Esophagus muscularis mucosa (tissue), 4 donors: ENCODE measurements around the gene LMX1A. TPM values are rescaled to one million over a fixed set of nuclear protein-coding genes. Genes with fewer than 3 reads are reported as not detected.

Experiments
- DNase-seq: peaks from one replicate; pipeline ENCODE4 v3.0.0-alpha.2; 2017; ENCODE audit errors: extremely low spot score
- H3K27ac ChIP-seq, 4 donors: fragments of 200-600 bp; sonication (generic); replicated peaks in 1 of 4; 1 replicate in 3 of 4; 2 replicates in 1 of 4; pipeline ENCODE4 v1.5.1; 2016 to 2019; ENCODE audit warnings: mild to moderate bottlenecking in 1 of 4
- H3K27me3 ChIP-seq, 4 donors: fragments of 200-600 bp; sonication (generic); one replicate each; pipeline versions ENCODE4 v1.5.1 to v1.6.0; 2016 to 2019
- H3K36me3 ChIP-seq, 4 donors: fragments of 200-600 bp; sonication (generic); one replicate each; pipeline ENCODE4 v1.5.1; 2016 to 2019
- H3K4me1 ChIP-seq, 4 donors: fragments of 200-600 bp; sonication (generic); one replicate each; pipeline ENCODE4 v1.5.1; 2016 to 2019
- H3K4me3 ChIP-seq, 4 donors: fragments of 200-600 bp; sonication (generic); 1 replicate in 2 of 4; 2 replicates in 2 of 4; pipeline ENCODE4 v1.5.1; 2016 to 2019; ENCODE audit warnings: mild to moderate bottlenecking in 4 of 4, moderate library complexity in 1 of 4
- H3K9me3 ChIP-seq, 4 donors: fragments of 200-600 bp; sonication (generic); 1 replicate in 3 of 4; 2 replicates in 1 of 4; pipeline ENCODE4 v1.5.1; 2016 to 2019
- EP300 ChIP-seq: sonication (generic); formaldehyde crosslinking; IDR thresholded peaks from one replicate; pipeline ENCODE4 v1.6.1; 2017; ENCODE audit warnings: antibody characterized with exemption
- POLR2A ChIP-seq: fragments of 450-650 bp; IDR thresholded peaks from one replicate; pipeline ENCODE4 v1.6.1; 2017; ENCODE audit warnings: antibody characterized with exemption, moderate library complexity, mild to moderate bottlenecking, low read depth
- POLR2AphosphoS5 ChIP-seq, 2 donors: sonication (generic); formaldehyde crosslinking; IDR thresholded peaks; one replicate each; pipeline ENCODE4 v1.6.1; 2017; ENCODE audit warnings: antibody characterized with exemption in 2 of 2
- WGBS: methylation state at CpG from one replicate; pipeline ENCODE4 v1.1.5; 2018; 5-methylcytosine and 5-hydroxymethylcytosine counted together
- intact Hi-C: fragments of 100-400 bp; cut with DNase I; formaldehyde crosslinking; loops from one replicate; pipeline ENCODE4 v1.15.1; 2023
- total RNA-seq, 4 donors: library from RNA; depleted of rRNA; stranded (reverse); fragments of >200 nt; gene quantifications; one replicate each; pipeline versions ENCODE4 v1.1.0 to v1.2.1, GENCODE V29; 2016
- TF ChIP-seq, protein P1 (sequence below), 3 experiments: fragments of 200-600 bp in 2 of 3; fragments of 450-650 bp in 1 of 3; sonication (generic) in 2 of 3; IDR thresholded peaks; one replicate each; pipeline ENCODE4 v1.5.1; 2017 to 2019; ENCODE audit warnings: antibody characterized with exemption in 3 of 3, mild to moderate bottlenecking in 2 of 3, moderate library complexity in 1 of 3

LMX1A gene
- total RNA-seq, 4 donors from 2014 or later: 0.32 to 0.98 (median 0.33) TPM; not detected in 1

DNA sequence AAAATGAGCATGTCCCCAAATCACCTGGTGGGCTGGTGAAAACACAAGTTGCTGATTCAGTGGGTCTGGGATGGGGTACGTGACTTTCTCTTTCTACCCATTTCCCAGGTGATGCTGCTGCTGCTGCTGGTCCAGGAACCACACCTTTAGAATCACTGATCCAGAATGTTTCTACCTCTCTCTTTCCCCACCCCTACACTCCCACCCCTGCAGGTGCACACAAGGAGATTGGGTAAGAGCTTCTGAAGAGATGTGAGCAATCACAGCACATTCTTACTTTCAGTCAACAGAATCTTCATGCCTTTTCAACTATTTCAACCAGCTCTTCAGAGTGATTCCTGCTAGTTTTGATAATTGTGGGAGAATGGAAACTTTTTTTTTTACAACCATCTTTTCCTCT lies 130.9 kb downstream of the LMX1A start:
- H3K36me3 ChIP-seq: no peaks in the 10 kb centered on the region
- WGBS: 92% methylated on average over 1 of the region's 1 CpG
- intact Hi-C loops: no loop called here
- peaks cover 0 to 19% (median 0%) of the 10 kb centered on the region in 4 donors for H3K27me3 ChIP-seq
- TF ChIP-seq EP300: no peak
- no peak for TF ChIP-seq POLR2A
- no peak for TF ChIP-seq POLR2AphosphoS5 (IDR thresholded peaks at IDR 0.05)
- TF ChIP-seq, protein P1, sequence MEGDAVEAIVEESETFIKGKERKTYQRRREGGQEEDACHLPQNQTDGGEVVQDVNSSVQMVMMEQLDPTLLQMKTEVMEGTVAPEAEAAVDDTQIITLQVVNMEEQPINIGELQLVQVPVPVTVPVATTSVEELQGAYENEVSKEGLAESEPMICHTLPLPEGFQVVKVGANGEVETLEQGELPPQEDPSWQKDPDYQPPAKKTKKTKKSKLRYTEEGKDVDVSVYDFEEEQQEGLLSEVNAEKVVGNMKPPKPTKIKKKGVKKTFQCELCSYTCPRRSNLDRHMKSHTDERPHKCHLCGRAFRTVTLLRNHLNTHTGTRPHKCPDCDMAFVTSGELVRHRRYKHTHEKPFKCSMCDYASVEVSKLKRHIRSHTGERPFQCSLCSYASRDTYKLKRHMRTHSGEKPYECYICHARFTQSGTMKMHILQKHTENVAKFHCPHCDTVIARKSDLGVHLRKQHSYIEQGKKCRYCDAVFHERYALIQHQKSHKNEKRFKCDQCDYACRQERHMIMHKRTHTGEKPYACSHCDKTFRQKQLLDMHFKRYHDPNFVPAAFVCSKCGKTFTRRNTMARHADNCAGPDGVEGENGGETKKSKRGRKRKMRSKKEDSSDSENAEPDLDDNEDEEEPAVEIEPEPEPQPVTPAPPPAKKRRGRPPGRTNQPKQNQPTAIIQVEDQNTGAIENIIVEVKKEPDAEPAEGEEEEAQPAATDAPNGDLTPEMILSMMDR (IDR thresholded peaks at IDR 0.05): no peak
- no peaks in the 10 kb centered on the region for H3K4me1 ChIP-seq
- no peak overlapping the region for H3K4me3 ChIP-seq
- H3K9me3 ChIP-seq: no peaks in the 10 kb centered on the region
- no peak for DNase-seq
- H3K27ac ChIP-seq: no peak overlapping the region

DNA sequence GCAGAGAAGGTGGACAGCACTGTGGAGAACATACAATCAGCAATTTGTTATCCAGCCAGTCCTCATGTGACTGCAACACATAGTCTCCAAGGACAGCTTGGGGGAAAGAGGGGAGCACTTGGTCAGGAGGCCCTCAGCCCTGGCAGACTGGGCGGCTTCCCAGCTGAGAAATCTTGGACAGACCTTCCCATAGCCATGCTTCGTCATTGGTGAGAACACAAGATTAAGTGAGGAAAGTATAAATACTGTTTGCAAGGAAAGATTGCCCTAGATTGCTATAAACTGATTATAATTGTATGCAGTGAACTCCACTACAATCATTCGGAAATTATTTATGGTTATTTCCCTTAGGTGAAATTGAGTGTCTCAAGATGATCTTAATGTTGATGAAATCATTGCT lies 131.5 kb downstream of the LMX1A start:
- Histone ChIP-seq H3K9me3 (no peaks in the 10 kb centered on the region), H3K4me1 (no peaks in the 10 kb centered on the region), H3K36me3 (no peaks in the 10 kb centered on the region), H3K27me3 (peaks cover 0 to 13% (median 0%) of the 10 kb centered on the region in 4 donors), H3K4me3 (no peak overlapping the region), H3K27ac (no peak overlapping the region)
- WGBS: 83% methylated on average over 3 of the region's 3 CpGs
- intact Hi-C loops: no loop called here
- no peak for DNase-seq
- TF ChIP-seq POLR2AphosphoS5 (IDR thresholded peaks at IDR 0.05) (no peak), EP300 (no peak), POLR2A (no peak)
- TF ChIP-seq, protein P1 (IDR thresholded peaks at IDR 0.05): no peak

DNA sequence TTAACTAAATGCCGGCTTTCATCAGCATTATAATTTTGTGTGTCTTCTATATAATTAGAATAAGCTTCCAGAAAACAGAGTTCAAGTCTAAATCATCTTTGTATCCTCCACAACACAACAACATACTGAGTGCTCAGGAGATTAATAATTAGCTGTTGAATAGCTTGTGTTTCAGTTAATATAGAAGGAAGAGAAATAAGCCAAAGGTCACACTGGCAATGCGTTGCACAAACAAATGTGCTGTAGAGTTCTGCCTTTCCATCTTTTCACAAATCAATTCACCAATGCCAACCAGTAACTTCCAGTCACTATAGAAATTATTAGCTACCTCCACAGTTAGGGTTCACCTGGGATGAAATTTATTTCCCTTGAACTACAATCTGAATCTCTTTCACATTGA lies 132.0 kb downstream of the LMX1A start:
- intact Hi-C loops: no loop called here
- WGBS: 83% methylated on average over 2 of the region's 2 CpGs
- DNase-seq: no peak
- Histone ChIP-seq H3K36me3 (no peaks in the 10 kb centered on the region), H3K27ac (no peak overlapping the region), H3K4me1 (no peaks in the 10 kb centered on the region), H3K4me3 (no peak overlapping the region), H3K27me3 (peaks cover 0 to 13% (median 0%) of the 10 kb centered on the region in 4 donors), H3K9me3 (no peaks in the 10 kb centered on the region)
- TF ChIP-seq POLR2A: no peak
- TF ChIP-seq, protein P1 (IDR thresholded peaks at IDR 0.05): no peak
- TF ChIP-seq POLR2AphosphoS5 (IDR thresholded peaks at IDR 0.05): no peak
- TF ChIP-seq EP300: no peak

DNA sequence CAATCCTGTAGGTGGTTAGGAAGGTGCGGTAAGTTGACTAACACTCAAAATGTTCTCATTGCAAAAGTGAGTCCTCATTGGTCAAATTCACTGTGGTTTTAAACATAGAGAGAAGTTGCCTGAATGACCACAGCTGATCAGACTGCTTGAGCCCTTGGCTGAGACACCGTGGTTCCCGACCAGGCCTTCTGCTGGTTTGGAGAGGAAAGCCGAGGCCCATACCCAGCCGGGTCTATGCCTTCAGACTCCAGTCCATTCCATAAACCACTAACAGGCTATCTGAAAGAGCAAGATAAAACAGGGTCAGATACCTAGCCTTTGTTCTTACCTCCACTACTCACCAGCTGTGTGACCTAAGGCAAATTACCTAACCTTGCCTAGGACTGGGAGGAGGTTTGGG lies 133.9 kb downstream of the LMX1A start:
- intact Hi-C loops: no loop called here
- H3K4me3 ChIP-seq: no peak overlapping the region
- TF ChIP-seq, protein P1 (IDR thresholded peaks at IDR 0.05): no peak
- no peak for TF ChIP-seq EP300
- no peak for TF ChIP-seq POLR2AphosphoS5 (IDR thresholded peaks at IDR 0.05)
- no peak for TF ChIP-seq POLR2A
- no peaks in the 10 kb centered on the region for H3K36me3 ChIP-seq
- WGBS: 77% methylated on average over 5 of the region's 5 CpGs
- H3K27me3 ChIP-seq: peaks cover 0 to 13% (median 0%) of the 10 kb centered on the region in 4 donors
- no peak overlapping the region for H3K27ac ChIP-seq
- DNase-seq: no peak
- H3K9me3 ChIP-seq: no peaks in the 10 kb centered on the region
- H3K4me1 ChIP-seq: no peaks in the 10 kb centered on the region

DNA sequence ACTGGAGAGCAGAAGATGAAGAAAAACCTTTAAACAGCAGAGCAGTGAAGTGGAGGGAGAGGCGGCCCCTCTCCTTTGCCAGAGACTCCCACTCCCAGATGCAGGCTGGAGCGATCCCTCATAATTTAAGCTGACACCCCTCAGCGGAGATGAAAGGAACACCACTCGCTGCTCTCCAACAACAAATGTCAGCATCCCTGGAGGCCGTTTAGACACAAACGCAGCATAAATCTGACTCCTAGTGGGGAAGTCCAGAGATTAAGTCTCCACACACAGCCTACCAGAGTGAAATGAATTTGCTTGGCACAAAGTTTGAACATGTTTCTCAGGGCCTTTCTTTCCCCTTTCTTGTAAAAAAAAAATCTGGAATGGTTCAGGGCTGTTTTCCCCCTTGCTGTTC lies 137.8 kb downstream of the LMX1A start:
- H3K27ac ChIP-seq: no peak overlapping the region
- no peak for TF ChIP-seq EP300
- no peak for TF ChIP-seq POLR2A
- no peak for TF ChIP-seq POLR2AphosphoS5 (IDR thresholded peaks at IDR 0.05)
- TF ChIP-seq, protein P1 (IDR thresholded peaks at IDR 0.05): no peak
- H3K4me3 ChIP-seq: no peak overlapping the region
- H3K36me3 ChIP-seq: no peaks in the 10 kb centered on the region
- intact Hi-C loops: no loop called here
- H3K9me3 ChIP-seq: no peaks in the 10 kb centered on the region
- H3K27me3 ChIP-seq: no peaks in the 10 kb centered on the region
- WGBS: 35% methylated on average over 6 of the region's 6 CpGs
- DNase-seq: no peak
- H3K4me1 ChIP-seq: no peaks in the 10 kb centered on the region
